Astrocyte of the spinal cord (primary cell): ENCODE results near the gene NFAM1.

ENCODE experiments used
- DNase-seq: peaks from one replicate; pipeline ENCODE4 v3.0.0; 2011; ENCODE audit warnings: low read depth, low spot score
- H3K4me3 ChIP-seq: 2 replicates; pipeline ENCODE4 v1.5.1; 2011; ENCODE audit warnings: low read depth, mild to moderate bottlenecking, low read length, moderate library complexity
- CTCF ChIP-seq: IDR thresholded peaks from 2 replicates; pipeline ENCODE4 v1.5.1; 2012; ENCODE audit warnings: low read depth, mild to moderate bottlenecking, low read length, inconsistent platforms
- in situ Hi-C: cut with HindIII; loops from 2 replicates; pipeline ENCODE4 v1.10.0; 2017; ENCODE audit warnings: low sequenced_read_pairs

Gene NFAM1

GRCh38 chr22:42358643-42359558 is 73.3 kb downstream of the NFAM1 start:
- in situ Hi-C loops, result no loop called here
- no peak for TF ChIP-seq CTCF
- DNase-seq, result no peak
- H3K4me3 ChIP-seq, result no peak overlapping the region

- DNase-seq, result no peak
- no peak overlapping the region for H3K4me3 ChIP-seq
- in situ Hi-C loops, result no loop called here
- TF ChIP-seq CTCF, result no peak
Observed at GRCh38 chr22:42357634-42358296, 74.4 kb downstream of the NFAM1 start.

DNA sequence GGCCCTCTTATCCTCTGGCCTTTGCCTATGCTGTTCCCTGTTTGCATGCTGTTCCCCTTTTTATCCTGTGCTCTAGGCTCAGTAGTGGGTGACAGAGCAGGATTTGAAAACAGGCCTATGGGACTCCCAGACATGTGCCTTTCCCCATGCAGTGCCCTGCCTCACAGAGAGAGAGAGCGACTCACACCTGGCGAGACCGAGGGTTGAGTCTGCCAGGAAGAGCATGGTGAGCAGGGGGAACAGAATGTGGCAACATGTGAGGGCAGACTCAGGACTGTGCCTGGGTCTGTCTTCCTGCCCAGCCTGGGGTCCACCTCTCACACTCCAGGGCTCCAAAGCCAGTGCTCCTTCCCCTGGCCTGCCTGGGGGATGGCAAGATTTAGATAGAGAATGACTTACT is 75.0 kb downstream of the NFAM1 start:
- in situ Hi-C loops, result no loop called here
- no peak for TF ChIP-seq CTCF
- H3K4me3 ChIP-seq, result no peak overlapping the region
- no peak for DNase-seq

GRCh38 chr22:42356533-42356932 is 75.7 kb downstream of the NFAM1 start:
- in situ Hi-C loops, result no loop called here
- H3K4me3 ChIP-seq, result no peak overlapping the region
- no peak for DNase-seq
- TF ChIP-seq CTCF, result no peak

DNA sequence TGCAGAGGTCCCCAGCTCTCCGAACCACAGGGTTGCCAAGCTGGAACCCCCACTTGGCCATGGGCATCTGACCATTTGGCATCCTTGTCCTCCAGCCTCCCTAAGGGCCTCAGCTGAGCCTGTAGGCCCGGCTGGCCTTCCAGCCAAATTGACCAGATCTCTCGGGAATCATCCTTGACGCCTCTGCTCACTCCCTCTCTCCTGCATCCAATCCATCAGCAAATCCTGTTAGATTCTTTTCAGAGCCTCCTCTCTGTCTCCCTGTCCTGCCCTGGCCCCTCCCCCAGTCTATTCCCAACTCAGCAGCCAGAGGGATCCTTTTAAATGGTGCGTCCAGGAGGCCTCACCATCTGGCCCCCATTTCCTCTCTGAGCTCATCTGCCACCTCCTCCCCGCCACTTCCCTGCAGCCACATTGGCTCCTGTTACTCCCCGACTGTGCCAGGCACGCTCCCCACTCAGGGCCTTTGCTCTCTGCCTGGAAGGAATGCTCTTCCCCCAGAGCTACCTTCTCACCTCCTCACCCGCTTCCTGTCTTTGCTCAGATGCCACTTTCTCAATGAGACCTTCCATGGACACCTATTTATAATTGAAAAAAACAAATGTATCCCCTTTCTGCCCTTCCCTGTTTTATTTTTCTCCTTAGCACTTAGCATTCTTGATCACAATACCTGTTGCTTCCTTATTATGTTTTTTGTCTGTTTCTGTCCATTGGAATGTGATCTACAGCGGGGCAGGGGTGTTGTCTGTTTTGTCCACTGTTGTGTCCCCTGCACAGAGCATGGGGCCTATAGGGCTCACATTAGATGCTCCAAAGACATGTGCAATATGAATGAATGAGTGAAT is 78.1 kb downstream of the NFAM1 start:
- TF ChIP-seq CTCF, result no peak
- DNase-seq, result no peak
- H3K4me3 ChIP-seq, result no peak overlapping the region
- in situ Hi-C loops, result no loop called here

DNA sequence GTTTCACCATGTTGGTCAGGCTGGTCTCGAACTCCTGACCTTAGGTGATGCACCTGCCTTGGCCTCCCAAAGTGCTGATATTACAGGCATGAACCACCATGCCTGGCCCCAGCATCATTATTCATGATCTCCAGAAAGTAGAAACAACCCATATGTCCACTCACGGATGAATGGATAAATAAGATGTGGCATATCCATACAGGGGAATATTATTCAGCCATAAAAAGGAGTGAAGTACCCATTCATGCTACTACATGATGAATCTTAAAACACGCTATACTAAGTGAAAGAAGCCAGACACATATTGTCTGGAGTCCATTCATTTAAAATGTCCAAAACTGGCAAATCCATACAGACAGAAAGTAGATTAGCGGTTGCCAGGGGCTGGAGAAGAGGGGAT is 81.8 kb downstream of the NFAM1 start:
- in situ Hi-C loops, result no loop called here
- no peak for TF ChIP-seq CTCF

More for the DNA sequence above, 81.8 kb downstream of the NFAM1 start:
- H3K4me3 ChIP-seq, result no peak overlapping the region
- DNase-seq, result no peak
